Kidney epithelial cell (primary cell): ENCODE data around the gene HAVCR1. TPM values are rescaled to one million over a fixed set of nuclear protein-coding genes. Genes with fewer than 3 reads are reported as not detected.
"Not testable (repeated sequence)": the region's sequence is repeated elsewhere in the genome, so short reads cannot be mapped to it uniquely, and the experiment has no call there.

ENCODE experiments used
- DNase-seq: peaks from one replicate; pipeline ENCODE4 v3.0.0-alpha.2; 2010; ENCODE audit warnings: low read depth
- H3K27me3 ChIP-seq: 2 replicates; pipeline ENCODE4 v1.6.0; 2011; ENCODE audit warnings: low read length; ENCODE audit not compliant: control insufficient read depth, insufficient read depth
- H3K36me3 ChIP-seq: 2 replicates; pipeline ENCODE4 v1.5.1; 2011; ENCODE audit warnings: low read length; ENCODE audit not compliant: control insufficient read depth, insufficient read depth
- H3K4me3 ChIP-seq: 2 replicates; pipeline ENCODE4 v1.5.1; 2011; ENCODE audit warnings: low read depth, mild to moderate bottlenecking, control low read depth, low read length
- CTCF ChIP-seq: IDR thresholded peaks from 2 replicates; pipeline ENCODE4 v1.5.1; 2011; ENCODE audit warnings: mild to moderate bottlenecking, moderate library complexity, low read length, control low read depth, inconsistent platforms; ENCODE audit not compliant: insufficient read depth, poor library complexity, severe bottlenecking
- total RNA-seq: library from RNA; depleted of rRNA; stranded (reverse); fragments of >200 nt; gene quantifications from 2 replicates; pipeline ENCODE4 v1.2.3, GENCODE V29; 2015

The HAVCR1 gene
- total RNA-seq, 1 donor from 2014 or later = 0.29 TPM

DNA sequence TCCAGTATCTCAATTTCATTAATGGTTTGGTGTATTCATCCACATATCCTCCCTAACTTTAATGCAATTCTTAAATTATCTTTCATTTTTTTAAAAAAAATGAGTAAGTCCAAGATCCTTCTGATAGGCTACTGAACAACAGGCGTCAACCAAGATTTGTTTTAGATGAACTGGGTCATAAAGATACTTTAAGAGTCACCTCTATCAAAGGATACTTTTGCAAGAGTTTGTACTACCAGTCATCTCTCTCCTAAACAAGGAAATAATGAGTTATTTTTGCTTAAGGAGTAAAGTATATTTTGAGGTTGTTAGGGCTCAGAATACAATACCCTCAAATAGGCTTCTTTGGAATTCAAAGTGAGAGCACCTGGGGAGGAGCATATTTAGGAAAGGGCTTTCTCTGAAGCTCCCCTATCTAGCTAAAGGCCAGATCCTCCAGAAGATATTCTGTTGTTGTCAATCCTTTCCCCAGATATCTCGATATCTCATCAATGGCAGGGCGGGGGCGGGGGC is 25.8 kb downstream of the HAVCR1 start:
- no peaks in the 10 kb centered on the region for H3K27me3 ChIP-seq
- no peaks in the 10 kb centered on the region for H3K36me3 ChIP-seq
- no peak for TF ChIP-seq CTCF
- DNase-seq = no peak
- H3K4me3 ChIP-seq = no peak overlapping the region

- Histone ChIP-seq H3K4me3 (no peak overlapping the region), H3K36me3 (no peaks in the 10 kb centered on the region), H3K27me3 (no peaks in the 10 kb centered on the region)
- DNase-seq = no peak
- no peak for TF ChIP-seq CTCF
These were observed 28.2 kb downstream of the HAVCR1 start for GRCh38 chr5:157030692-157031091.

DNA sequence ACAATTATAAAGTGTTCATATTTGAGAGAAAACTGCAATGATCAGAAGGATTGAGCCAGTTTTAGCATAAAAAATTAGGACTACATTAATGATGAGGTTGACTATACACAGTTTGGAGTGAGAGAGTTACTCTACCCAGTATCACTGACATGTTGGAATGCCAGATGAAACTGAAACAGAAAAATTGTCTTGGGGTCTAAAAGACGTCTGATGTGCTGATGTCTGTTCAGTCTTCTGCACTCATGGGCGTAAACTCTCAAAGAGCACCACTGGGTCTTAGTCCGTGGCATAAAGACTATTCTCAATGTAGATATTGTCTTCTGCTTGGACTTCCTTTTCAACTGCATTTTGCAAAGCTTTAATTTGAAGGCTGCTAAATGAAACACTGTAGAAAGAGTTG is 29.5 kb downstream of the HAVCR1 start:
- DNase-seq = no peak
- no peak for TF ChIP-seq CTCF
- no peak overlapping the region for H3K4me3 ChIP-seq
- H3K27me3 ChIP-seq = no peaks in the 10 kb centered on the region
- no peaks in the 10 kb centered on the region for H3K36me3 ChIP-seq

GRCh38 chr5:157027663-157028062 is 31.3 kb downstream of the HAVCR1 start:
- not testable (repeated sequence) for H3K36me3 ChIP-seq, H3K4me3 ChIP-seq, H3K27me3 ChIP-seq, DNase-seq

- peak; percentile 81 for TF ChIP-seq CTCF
- no peak overlapping the region for H3K4me3 ChIP-seq
- DNase-seq = no peak
- no peaks in the 10 kb centered on the region for H3K36me3 ChIP-seq
- H3K27me3 ChIP-seq = no peaks in the 10 kb centered on the region
These were observed 32.0 kb downstream of the HAVCR1 start for GRCh38 chr5:157026789-157027424.

GRCh38 chr5:157025093-157025698 is 33.7 kb downstream of the HAVCR1 start:
- no peak for DNase-seq
- no peaks in the 10 kb centered on the region for H3K36me3 ChIP-seq
- H3K27me3 ChIP-seq = no peaks in the 10 kb centered on the region
- no peak for TF ChIP-seq CTCF
- H3K4me3 ChIP-seq = no peak overlapping the region
